GM18517 (cell line): ENCODE results near the gene EEF1AKMT1.
"Not testable (repeated sequence)": the region's sequence is repeated elsewhere in the genome, so short reads cannot be mapped to it uniquely, and the experiment has no call there.

Source experiments
- ATAC-seq: cut with Tn5 transposase; IDR thresholded peaks from one replicate; pipeline ENCODE4 v1.9.1; 2021; ENCODE audit warnings: mild to moderate bottlenecking, moderate library complexity; ENCODE audit not compliant: unreplicated experiment

Gene EEF1AKMT1

GRCh38 chr13:20779405-20779804 lies 5.6 kb upstream of the EEF1AKMT1 start:
- no peak for ATAC-seq

GRCh38 chr13:20778311-20778710 lies 4.5 kb upstream of the EEF1AKMT1 start:
- ATAC-seq = no peak

GRCh38 chr13:20776751-20777150 lies 3.0 kb upstream of the EEF1AKMT1 start:
- ATAC-seq = no peak

GRCh38 chr13:20775961-20776360 lies 2.2 kb upstream of the EEF1AKMT1 start:
- no peak for ATAC-seq

GRCh38 chr13:20774746-20775145 lies 985 bp upstream of the EEF1AKMT1 start:
- ATAC-seq = no peak

- no peak for ATAC-seq
These were observed 1.2 kb downstream of the EEF1AKMT1 start for GRCh38 chr13:20772401-20773131.

- ATAC-seq = no peak
These were observed 3.9 kb downstream of the EEF1AKMT1 start for GRCh38 chr13:20769834-20770233.

- no peak for ATAC-seq
These were observed 4.7 kb downstream of the EEF1AKMT1 start for GRCh38 chr13:20769091-20769490.

- ATAC-seq = no peak
These were observed 6.3 kb downstream of the EEF1AKMT1 start for GRCh38 chr13:20767309-20767943.

GRCh38 chr13:20760872-20761271 lies 12.9 kb downstream of the EEF1AKMT1 start:
- ATAC-seq = no peak

- no peak for ATAC-seq
These were observed 19.8 kb downstream of the EEF1AKMT1 start for GRCh38 chr13:20754009-20754408.

- no peak for ATAC-seq
These were observed 24.4 kb downstream of the EEF1AKMT1 start for GRCh38 chr13:20749377-20749776.

GRCh38 chr13:20743830-20744404 lies 29.8 kb downstream of the EEF1AKMT1 start:
- not testable (repeated sequence) for ATAC-seq

GRCh38 chr13:20740021-20740420 lies 33.7 kb downstream of the EEF1AKMT1 start:
- ATAC-seq = no peak

GRCh38 chr13:20738616-20739015 lies 35.1 kb downstream of the EEF1AKMT1 start:
- no peak for ATAC-seq

GRCh38 chr13:20729633-20730585 lies 43.9 kb downstream of the EEF1AKMT1 start:
- ATAC-seq = no peak

- ATAC-seq = no peak
These were observed 45.0 kb downstream of the EEF1AKMT1 start for GRCh38 chr13:20728579-20729311.

GRCh38 chr13:20727856-20728255 lies 45.9 kb downstream of the EEF1AKMT1 start:
- no peak for ATAC-seq

GRCh38 chr13:20721454-20722357 lies 52.1 kb downstream of the EEF1AKMT1 start:
- ATAC-seq = no peak
